SK-N-MC (cell line): ENCODE data around the gene CLCN5.

Experiments used
- EZH2 ChIP-seq: fragments of 200-600 bp; sonication (generic); IDR thresholded peaks from one replicate; pipeline ENCODE4 v1.6.1; 2017; ENCODE audit warnings: antibody characterized with exemption
- FOXP2 ChIP-seq: optimal IDR thresholded peaks from 2 replicates; pipeline ENCODE3; 2011; ENCODE audit warnings: mild to moderate bottlenecking, moderate library complexity; ENCODE audit not compliant: insufficient read depth; ENCODE audit errors: extremely low read length, control extremely low read depth
- POLR2AphosphoS5 ChIP-seq: IDR thresholded peaks from 2 replicates; pipeline ENCODE4 v1.6.1; 2012; ENCODE audit warnings: mild to moderate bottlenecking, low read depth, low read length, borderline replicate concordance

GRCh38 chrX:49987651-49988050 lies 65.3 kb downstream of the CLCN5 start:
- TF ChIP-seq POLR2AphosphoS5 = no peak
- TF ChIP-seq EZH2 = no peak
- TF ChIP-seq FOXP2 = no peak
